Measurements from ENCODE around the gene CSRNP3.

The CSRNP3 gene

DNA sequence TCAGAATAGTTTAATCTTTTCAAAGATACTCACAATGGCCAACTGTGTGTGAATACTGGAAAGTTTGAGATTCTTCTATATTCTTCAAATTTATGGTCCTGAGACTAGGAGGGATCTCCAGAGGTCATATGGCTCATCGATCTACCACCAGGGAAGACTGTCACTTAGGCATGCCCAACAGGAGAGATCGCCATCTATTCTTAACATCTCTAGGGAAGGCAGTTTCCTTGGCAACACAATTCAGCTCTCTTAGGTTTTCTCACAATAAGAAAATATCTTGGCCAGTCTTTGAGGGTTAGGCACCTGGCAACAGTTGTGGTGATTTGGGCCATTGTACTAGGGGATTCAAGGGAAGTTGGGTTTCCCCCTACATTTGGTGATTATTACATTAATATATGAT is 217.3 kb downstream of the CSRNP3 start:
- DNase-seq (ENCODE audit: low read depth), result no peak

DNA sequence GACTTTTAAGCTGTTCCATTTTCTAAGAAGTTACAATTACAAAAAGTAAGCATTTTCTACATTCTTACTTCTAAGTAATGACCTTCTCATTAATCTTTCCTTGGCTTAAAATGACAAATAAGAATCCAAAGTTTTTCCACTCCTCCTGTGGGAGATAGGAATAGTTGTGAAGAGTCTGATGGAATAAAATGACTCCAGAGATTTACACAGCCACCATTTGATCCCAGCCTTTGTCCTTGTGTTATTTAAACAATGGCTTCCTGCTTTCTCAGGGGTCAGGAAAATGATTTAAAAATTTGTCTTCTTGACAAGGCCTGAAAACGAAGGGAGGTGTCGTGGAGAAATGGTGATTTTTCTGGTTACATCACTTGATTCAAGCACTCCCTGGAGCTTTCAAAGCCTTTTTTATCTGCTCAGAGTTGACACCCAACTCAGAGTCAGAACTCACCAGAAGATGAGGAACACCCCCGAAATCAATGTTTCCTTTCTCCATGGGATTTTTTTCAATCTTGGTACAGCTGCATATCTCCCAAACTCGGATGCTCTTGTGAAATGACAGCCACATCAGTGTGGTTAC is 218.0 kb downstream of the CSRNP3 start:
- no peak for DNase-seq (ENCODE audit: low read depth)

DNA sequence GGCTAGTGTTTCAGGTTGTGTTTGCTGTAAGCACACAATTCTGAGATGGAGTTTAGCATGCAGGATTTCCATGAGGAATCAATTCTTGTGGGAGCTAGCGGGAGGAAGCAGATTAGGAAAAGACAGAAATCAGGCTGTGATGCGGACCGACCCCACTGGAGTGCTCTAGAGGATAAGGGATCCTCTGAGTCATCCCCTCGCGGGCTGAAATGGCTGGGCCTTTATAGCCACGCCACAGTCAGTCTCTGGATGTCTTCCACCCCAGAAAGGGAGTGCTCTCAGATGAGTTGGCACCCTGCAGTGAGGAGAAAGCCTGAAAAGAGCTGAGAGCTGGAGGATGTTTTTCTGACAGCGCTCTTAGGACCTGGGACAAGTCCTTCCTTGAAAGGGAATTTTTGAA is 222.1 kb downstream of the CSRNP3 start:
- DNase-seq (ENCODE audit: low read depth), result no peak

DNA sequence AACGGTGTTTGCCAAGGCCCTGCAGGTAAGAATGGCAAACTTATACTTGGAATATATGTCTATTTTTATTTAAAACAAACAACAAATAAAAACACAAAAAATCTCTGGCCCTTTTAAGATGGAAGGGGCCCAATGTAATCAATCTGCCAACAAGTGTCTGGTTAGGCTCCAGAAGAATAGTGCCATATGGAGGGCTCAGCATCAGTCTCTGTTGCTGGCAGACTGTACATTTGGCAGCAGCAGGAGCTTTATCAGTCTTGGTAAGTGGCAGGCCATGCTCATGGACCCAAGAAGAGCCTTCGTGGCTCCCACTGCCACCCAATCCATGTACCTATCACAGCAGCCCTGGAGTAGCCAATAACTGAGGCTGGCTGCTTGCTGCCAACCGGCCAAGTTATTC is 223.4 kb downstream of the CSRNP3 start:
- no peak for DNase-seq (ENCODE audit: low read depth)

DNA sequence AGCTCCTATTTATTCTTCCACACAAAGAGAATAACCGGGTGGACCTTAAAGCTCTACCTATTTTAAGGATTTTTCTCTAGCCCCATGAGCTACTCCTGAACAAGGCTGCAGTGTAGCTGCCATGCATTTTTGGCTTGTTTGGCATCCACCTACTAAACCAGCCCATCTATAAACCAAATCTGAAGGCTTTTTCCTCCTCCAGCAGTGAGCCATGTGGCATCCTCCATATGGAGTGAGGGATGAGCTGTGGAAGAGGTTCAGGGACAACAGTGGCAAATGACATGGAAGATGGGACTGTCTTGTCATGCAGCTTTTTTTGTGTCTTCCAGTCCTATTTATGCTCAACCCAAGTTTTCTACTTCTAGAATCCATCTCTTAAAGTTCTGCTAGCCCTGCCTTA is 224.3 kb downstream of the CSRNP3 start:
- no peak for DNase-seq (ENCODE audit: low read depth)

DNA sequence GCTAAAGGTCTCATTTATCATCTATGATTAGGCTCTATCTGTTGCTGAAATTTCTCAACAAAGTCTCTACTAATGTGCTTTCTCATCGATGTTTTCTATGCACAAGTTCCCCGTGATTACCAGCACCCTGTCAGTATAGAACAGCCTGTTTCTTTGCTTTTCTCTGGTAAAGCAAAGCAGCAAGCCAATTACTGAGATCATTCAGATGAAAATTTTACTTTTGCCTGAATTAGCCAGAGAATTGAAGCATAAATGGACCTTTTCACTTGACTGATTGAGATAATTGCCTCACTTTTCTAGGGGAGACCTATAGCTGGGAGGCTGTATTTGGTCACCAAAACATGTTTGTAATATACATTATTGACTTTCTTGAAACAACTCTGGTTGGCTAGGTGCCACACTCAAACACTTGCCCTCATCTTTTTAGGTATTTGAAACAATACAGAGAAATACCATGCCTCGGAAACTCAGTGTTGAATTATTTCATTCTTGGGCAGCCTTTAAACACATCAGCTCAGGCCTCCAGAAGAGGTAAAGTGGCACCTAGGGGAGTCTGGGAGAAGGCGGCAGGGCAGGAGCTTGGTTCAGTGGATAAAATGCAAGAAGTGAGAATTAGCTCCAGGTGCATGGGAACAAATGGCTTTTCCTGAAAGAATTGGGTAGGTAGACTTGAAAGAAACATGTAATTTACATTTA is 228.4 kb downstream of the CSRNP3 start:
- no peak for DNase-seq (ENCODE audit: low read depth)

DNA sequence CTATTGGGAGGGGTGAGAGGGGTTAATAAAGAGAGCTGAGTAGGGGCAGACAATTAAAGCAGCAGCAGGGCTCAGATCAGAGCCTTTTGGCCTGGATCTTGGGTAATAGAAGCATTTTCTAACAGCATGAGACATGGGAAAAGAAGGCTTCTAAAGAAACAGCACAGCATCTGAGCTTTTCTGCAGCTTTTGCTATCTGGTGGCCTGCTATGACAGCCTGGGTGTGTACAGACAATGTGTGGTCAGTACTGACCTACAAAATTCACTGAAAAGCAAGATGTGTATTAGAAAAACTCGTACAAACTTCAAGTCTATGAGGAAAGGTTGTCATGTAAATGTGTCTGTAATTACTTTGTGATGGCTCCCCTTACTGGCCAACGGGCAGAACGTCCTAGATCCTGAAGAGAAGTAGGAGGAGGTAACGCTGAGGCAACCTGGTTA is 229.0 kb downstream of the CSRNP3 start:
- no peak for DNase-seq (ENCODE audit: low read depth)

DNA sequence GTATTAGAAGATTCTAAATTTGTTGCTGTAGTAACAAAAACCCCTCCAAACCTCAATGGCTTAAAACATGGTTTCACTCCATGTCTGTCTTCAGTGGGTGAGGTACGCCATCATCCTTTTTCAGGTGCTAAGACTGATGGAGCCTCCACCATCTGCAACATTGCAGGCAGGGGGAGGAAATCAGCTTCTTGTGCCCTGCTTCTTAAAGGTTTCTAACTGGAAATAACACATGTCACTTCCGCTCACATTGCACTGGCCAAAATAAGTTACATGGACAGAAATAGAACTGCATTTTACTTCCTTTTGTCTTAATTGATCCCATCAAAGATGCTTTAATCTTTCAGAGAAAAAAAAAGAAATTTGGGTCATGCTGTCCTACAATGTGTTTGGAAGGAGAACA is 230.4 kb downstream of the CSRNP3 start:
- DNase-seq (ENCODE audit: low read depth), result no peak

DNA sequence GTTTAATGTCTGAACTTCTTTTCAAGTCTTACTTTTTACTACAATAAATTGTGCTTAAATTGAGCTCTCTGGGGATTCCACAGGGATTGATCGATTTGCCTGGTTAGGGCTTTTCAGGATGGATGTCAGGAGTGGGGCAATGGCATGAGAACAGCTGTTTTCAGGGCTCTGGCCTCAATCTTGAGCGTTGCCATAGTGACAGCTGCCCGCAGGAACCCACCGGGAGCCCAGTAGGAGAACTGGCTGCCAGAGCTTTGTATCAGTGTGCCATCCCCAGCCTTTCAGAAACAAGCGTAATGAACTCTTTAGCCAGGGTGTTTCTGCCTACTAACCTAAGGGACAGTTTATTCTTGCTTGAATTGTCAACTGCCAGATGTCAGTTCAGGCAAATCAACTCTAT is 231.0 kb downstream of the CSRNP3 start:
- DNase-seq (ENCODE audit: low read depth), result no peak

DNA sequence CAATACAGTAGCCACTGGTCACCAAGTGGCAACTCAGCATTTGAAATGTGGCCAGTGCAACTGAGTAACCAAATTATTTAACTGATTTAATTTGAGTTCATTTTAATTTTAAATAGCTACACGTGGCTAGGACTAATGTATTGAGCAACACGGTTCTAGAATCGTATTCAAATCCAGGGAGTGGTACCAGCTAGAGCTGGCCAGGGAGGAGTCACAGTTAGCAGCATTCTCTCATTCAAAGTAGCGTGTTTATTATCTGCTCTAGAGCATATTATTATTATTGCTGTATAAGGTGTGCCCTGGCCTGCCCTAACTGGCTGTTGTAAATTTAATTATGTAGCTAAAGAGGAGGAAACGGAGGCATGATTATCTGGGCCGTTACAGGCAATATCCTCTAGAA is 231.6 kb downstream of the CSRNP3 start:
- no peak for DNase-seq (ENCODE audit: low read depth)

DNA sequence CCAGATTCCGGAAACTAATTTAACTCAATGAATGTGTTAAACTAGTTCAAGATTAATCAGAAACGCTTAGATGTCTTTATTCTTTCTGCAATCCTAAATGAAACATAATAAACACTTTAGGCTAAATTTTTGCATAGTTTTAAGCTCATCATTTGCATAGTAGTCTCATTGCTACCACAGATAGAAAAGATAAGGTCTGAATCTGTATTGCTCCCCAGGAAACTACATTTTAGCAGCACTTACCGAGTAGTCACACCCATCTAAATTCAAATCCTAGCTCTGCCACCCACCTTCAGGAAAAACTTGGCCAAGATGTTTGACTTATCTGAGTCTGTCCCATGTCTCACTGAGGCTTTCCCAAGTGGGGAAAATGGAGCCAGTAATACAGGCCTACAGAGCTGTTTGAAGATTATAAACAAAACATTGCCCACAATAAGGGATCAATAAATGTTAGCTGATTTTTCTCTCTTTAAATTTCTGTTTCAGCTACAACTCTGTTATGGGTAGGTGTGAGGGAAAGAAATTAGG is 237.5 kb downstream of the CSRNP3 start:
- no peak for DNase-seq (ENCODE audit: low read depth)

DNA sequence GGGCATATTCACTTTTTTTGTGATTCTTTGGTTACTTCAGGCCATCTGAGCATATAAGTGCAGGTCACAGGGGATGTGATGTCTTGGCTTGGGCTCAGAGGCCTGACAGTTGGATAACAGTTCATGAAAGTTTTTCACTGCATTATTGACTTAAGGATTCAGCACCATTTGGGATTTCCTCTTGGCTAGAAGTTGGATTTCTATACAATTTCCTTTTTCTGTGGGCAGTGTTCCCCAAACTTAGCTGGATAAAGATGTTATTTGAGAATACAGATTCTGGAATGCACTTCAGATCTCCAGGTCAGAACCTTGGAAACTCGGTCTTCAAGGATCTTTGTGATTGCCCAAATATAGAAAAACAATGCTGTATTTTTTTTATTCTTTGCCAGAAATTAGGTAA is 246.6 kb downstream of the CSRNP3 start:
- no peak for DNase-seq (ENCODE audit: low read depth)

DNA sequence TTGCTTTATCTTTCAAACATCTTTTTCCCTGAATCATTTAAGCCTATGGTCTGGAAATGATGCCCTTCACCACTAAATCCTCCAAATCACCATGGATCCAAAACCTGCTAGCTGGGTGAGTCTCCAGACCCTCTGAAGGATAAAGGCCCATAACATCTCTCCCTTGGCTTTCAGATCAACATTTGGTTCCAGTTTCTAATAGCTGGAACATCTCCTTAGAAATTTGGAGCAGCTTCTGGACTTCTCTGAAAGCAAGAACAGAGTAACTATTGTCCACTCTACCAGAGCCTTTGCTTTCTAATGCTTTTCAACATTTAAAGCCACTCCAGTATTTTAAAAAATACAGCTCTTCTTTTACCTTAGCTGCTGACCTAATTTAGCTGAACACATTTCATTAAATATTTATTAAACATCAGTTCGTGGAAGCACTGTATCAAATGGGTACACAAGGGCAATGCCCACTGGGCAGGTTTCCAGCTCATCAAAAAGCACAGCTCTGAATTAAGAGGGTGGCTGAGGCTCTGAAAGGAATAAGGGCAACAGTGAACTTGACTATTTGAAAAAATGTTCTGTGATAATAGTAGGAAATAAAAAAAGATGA is 249.2 kb downstream of the CSRNP3 start:
- no peak for DNase-seq (ENCODE audit: low read depth)

DNA sequence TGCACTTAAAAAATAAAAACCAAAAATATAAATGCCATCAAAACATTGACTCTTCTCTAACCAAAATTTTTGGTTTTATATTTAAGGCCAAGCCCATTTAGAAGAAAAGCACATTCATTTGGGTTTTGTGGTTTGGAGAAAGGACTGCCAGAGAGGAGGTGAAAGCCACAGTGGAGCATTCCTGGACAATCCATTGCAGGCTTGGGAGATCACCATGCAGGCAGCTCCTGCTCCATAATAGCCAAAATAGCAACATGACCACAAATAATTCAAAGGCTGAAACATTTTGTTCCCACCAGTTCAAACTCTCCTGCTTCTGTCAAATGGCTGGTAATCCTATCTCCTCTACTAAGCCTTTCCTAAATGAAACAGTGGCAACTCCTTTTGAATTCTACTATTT is 251.0 kb downstream of the CSRNP3 start:
- DNase-seq (ENCODE audit: low read depth), result no peak

DNA sequence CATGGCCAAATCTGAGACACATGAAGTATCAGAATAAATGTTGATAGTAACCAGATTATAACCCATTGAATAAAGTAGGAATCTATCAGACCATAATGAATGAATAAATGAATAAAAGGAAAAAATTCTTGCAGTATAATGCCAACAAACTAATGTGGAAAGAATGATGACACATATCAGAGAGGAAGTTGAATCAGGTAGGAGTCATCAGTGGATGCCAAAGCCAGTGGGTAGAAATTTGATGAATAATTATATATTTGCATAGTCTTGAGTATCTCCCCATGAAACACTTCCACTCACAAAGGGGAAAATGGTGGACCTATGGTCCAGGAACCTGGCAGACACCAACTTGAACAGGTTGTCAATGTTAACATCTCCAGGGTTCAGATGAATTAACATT is 255.9 kb downstream of the CSRNP3 start:
- no peak for DNase-seq (ENCODE audit: low read depth)
